GM19467 (cell line): ENCODE data around the gene ELMOD2.
"Not testable (repeated sequence)": the region's sequence is repeated elsewhere in the genome, so short reads cannot be mapped to it uniquely, and the experiment has no call there.

ENCODE experiments used
- ATAC-seq: cut with Tn5 transposase; IDR thresholded peaks from one replicate; pipeline ENCODE4 v1.9.1; 2021; ENCODE audit warnings: mild to moderate bottlenecking, moderate library complexity; ENCODE audit not compliant: unreplicated experiment

The ELMOD2 gene, protein sequence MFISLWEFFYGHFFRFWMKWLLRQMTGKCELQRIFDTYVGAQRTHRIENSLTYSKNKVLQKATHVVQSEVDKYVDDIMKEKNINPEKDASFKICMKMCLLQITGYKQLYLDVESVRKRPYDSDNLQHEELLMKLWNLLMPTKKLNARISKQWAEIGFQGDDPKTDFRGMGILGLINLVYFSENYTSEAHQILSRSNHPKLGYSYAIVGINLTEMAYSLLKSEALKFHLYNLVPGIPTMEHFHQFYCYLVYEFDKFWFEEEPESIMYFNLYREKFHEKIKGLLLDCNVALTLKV

DNA sequence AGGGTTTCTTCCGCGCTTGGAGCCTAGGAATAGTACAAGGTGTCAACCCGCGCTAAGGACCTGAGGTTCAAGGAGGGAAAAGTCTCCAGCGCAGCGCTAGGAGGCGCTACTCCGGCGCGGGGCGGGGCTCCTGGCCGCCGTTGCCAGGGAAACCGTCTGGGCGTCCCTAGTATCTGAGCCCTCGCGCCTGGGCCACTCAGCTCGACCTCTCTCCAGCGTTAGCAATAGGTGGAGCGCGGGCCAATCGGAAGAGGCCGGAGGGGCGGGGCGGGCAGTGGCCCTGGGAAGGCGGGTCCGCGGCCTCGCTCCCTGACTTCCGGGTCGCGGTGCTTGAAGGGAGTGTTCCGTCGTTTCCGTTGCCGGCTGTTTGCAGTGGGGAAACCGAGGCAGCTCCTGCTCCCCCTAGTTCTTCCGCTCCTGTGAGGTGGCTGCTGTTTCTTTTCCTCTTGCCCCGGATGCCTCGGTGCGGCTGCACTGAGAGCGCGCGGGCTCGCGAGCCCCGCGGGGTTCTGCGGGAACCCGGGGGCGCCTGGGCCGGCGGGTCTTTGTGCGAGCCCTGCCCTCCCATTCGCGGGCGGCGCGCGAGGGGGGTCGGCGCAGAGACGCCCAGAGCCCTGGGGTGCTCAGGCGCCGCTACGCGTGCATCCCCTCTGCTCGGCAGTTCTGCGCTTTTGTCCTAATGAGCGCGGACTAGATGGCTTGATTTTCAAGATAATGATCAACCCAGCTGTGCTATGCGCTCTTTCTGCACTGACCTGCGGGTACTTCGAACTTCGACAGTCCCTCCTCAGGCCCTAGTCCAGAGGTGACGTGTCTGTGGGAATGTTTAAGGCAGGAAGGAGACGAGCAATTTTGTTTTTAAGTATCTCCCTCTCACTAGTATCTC, at the start of gene ELMOD2:
Gene ELMOD2, plus strand, starts transcription at position 312 of the 886 bp plus-strand sequence. CDS start 1,261 bp downstream, outside the sequence.
- peak; percentile 100 for ATAC-seq

DNA sequence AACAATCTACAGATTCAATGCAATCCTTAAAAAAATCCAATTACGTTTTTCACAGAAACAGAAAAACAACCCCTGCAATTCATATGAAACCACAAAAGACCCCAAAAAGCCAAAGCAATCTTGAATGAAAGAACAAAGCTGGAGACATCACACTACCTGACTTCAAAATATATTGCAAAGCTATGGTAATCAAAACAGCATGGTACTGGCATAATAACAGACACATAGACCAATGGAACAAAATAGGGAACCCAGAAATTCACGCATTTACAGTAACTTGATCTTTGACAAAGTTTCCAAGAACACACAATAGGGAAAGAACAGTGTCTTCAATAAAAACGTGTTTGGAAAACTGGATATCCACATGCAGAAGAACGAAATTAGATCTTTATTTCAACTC, 40.5 kb upstream of the ELMOD2 start:
- ATAC-seq = no peak

DNA sequence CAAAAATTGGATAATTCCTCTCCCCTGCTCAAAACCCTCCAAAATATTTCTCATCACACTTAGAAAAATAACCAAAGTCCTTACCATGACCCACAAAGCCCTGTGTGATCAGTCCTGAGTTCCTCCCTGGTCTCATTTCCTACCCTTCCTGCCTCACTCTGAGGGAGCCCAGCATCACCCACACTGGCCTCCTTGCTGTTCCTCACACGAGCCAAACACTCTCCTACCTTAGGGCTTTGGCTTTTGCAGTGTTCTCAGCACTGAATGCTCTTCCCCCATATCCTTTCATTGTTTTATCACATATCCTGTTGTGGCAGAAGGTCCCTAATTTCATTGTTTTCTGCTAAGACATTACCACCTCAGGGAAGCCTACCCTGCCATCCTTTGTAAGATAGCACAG, 38.0 kb upstream of the ELMOD2 start:
- no peak for ATAC-seq

DNA sequence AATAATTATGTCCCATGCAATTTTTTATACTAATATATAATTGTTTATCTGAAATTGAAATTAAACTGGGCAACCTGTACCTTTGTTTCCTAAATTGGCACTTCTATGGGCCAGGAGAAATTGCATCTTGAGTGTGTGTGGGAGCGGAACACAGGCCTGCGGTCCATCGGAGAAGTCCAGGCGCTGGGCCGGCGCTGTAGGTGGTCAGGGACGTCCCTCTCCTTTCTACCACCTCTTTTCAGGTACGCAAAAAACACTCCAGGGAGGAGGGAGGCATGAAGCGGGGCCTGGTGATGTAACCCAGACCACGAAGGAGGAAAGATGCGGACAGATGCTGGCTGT, 26.6 kb upstream of the ELMOD2 start:
- no peak for ATAC-seq

DNA sequence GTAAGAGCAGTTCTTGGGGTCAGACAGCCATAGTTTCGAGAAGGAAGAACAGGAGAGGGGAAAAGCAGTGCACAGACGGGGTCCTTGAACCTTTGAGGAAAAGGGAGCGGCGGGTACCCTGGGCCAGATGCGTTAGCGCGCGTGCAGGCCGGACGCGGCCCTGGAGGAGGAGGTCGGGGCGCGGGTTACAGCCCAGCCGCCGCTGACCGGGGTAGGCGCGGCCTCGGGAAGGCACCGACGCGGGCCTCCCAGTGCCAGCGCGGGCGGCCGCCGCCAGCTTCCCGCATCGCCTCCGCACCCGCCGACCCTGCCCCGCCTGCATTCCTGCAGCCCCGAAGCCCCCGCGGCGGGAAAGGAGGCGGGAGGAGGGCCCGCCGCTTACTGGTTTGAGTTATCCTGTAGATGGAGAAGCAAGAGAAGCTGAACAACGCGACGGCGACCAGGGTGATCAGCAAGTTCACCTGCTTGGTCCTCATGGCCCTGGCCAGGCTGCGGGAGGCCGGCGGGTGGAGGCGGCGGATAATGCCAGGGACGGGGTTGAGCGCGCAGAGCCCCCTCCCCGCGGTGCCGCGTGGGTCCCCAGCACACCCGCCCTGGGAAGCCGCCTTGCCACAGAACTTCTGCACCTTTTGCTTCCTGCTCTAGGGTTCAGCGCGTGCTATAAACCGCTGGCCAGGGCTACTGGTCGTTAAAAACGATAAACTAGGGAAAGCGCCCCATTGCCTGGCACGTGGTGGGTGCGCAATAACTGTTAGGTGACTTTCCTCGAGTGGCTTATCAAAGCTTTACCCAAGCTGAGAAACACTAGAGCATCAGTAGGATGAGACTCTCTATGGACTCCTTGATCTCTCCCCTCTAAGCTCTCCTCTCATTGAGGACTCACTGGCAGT, 26.0 kb upstream of the ELMOD2 start, which contains the start of gene MGAT4D:
Gene MGAT4D, minus strand, starts transcription at position 547 of the 890 bp plus-strand sequence. Its CDS starts 71 bp downstream, at position 476.
- no peak for ATAC-seq

DNA sequence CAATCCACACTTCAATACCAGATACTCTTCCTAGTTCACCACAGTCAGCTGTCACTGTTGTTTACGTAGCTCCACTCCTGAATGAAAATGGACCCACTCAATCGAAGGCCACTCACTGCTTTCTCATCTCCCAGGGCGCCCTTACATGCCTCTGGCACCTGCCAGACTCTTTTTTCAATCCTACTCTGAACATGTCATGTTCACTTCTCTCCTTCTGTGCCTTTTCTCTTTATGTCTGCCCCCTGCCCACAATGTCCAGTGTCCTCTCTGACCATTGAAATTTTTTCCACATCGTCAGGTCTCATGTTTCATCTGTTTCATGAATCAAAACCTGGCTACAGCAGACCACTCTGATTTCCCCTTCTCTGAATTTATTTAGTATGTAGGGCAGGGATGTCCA, 24.6 kb upstream of the ELMOD2 start:
- no peak for ATAC-seq

DNA sequence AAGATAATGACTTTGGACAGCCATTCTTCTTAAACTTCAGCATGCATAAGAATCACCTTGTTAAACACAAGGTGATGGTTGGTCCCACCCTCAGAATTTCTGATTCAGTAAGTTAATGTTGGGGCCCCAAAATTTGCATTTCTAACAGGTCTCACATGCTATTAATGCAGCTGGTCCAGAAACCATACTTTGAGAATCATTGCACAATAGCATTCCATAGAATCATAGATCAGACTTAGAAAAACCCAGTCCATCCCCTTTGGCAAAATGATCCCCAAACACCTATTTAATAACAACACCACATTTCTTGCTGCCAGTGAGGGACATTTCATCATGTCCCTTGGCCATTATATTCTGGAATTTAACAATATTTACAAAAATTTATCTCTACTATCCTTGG, 19.7 kb upstream of the ELMOD2 start:
- no peak for ATAC-seq

DNA sequence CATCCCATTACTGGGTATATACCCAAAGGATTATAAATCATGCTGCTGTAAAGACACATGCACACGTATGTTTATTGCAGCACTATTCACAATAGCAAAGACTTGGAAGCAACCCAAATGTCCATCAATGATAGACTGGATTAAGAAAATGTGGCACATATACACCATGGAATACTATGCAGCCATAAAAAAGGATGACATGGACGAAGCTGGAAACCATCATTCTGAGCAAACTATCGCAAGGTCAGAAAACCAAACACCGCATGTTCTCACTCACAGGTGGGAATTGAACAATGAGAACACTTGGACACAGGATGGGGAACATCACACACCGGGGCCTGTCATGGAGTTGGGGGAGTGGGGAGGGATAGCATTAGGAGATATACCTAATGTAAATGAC, 10.2 kb upstream of the ELMOD2 start:
- ATAC-seq = not testable (repeated sequence)

DNA sequence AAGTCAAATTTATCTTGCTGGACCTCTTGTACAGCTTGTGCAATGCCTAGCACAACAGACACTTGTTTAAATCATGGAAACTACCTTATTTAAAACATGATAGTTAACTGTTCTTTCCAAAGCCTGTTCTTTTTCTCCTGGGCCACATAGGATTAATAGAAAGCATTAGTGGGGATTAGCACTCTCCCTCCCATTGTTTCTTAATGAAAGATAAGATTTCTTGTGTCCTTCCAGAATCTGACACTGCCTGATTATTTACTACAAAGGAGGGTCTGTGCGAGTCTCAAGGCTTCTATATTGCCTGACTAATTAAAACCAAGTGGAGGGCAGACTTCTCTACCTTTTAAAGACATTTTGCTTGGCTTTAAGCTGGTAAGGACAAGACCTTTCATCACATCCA, 8.5 kb upstream of the ELMOD2 start:
- ATAC-seq = no peak

DNA sequence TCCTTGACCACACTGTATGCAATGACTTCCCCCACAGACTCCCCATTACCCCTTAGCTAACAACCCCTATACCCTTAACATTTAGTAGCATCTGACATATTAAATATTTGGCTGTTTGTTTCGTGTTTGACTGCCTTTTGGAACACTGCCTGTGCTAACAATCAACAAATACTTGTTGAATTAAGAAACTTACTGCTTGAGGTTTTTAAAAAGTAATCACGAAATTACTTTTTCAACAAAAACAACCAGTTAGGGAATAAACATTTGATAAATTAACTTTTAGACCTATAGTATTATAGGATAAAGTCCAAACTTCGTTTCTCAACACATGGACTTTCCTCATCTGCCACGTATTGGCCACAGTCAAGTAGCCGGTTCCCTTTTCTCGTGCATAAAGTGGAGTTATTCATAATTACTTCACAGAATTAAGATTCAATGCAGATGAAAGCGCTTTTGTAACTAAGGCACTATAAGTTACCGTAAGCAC, 555 bp upstream of the ELMOD2 start:
- ATAC-seq = peak; percentile 10

DNA sequence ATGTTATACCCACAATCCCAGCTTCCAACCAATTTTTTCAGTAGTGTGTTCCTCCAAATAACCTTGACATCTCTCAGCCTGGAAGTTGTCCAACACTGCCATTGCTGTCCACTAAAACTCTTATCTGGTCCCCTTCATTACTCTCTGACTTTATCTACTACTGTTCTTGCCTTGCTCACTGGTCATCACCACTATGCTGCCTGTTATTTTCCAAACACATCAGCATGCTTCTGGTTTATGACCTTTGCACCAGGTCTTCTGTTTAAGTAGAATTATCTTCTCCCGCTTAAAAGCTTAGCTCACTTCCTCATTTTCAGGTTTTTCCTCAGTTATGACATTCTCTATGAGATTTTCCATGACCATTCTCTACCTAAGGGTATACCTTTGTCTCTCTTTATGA, 5.5 kb downstream of the ELMOD2 start:
- ATAC-seq = no peak

DNA sequence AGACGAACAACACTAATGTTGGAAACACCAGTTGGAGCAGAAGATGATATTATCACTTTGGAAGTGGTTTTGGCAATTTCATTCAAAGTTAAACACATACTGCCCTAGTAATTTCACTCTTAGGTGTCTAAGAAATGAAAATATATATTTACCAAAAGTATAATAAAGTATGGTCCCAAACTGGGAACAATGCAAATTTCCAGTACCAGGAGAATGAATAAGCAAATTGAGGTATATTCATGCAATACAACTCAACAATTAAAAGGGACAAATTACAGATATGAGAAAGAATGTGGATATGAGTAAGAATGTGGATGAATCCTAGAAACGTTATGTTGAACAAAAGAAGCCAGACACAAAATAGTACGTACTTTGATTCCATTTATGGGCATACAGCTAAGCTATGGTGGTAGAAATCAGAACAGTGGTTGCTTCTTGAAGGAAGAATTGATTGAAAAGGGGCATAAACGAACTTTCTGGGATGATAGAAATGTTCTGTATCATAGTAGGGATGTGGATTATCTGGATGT, 10.0 kb downstream of the ELMOD2 start:
- ATAC-seq = no peak

DNA sequence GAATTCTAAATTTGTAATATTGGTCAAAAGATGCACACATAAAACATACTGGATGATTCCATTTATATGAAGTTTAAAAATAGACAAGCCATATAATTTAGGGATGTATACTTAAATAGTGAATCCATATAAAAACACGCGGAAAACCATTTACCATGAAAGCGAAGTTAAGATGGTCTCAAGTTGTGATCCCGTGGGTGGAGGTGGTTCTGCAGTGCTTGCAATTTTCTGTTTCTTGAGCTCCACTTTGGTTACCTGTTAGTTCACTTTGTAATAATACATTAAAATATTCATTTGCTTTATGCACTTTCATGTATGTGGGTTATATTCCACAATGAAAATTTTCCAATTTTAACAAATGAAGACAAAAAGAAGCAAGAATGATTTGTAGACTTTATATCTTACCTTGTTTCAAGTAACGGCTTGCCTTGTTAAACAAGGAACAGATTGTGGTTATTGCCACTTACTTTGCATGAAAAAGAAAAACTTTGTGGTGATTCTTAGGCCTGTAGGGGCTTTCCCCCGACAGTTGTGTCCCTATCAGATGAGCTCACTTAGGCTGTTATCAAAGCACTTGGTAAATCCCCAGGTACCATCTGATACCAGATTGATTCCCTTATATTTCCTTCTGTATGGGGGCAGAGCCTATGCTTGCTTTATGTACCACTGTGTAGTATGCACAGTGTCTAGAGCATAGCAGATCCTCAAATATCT, 32.6 kb downstream of the ELMOD2 start:
- peak; percentile 99 for ATAC-seq

DNA sequence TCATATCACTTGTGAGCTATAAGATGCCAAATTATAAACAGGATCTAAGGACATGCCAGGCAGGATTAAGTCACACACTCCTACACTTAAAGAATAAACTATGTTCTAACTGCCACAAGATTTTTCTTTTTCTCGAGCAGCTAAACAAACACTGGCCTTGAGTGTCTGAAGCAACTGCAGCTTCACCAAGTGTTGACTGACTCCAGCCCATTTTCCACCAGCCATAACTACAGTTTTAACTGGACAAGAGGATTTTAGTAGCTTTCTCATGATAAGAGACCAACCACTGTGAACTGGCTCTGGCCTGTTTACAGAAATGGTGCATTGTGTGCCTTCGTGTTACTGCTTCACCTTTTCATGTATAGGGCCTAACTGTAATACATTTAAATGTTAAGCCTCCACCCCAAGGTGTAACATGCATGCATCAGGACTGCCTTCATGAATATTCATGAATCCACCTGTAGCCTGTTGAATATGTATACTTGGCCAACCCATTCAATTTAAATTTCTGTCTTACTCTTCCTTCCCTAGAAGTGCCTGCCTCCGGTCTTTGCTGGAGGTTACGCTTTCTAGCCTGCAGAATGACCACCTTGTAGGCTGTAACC, 34.0 kb downstream of the ELMOD2 start:
- no peak for ATAC-seq

DNA sequence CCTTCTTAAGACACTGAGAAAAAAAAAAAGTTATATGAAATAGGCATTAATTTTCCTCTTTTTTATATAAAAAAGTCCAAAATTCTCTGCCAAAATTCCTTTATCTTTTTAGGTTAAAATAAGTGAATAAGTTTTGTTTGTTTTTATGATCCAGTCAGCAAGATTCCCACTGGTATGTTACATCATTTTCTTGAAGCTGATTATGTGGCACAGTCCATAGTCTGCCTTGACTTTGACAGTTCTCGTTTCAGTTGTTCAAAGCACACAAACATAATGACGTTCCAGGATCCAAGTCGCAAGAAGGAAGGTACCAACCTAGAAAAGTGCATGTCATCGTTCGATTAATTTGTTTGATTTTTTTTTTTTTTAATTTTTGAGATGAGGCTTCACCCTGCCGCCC, 35.7 kb downstream of the ELMOD2 start:
- ATAC-seq = no peak

DNA sequence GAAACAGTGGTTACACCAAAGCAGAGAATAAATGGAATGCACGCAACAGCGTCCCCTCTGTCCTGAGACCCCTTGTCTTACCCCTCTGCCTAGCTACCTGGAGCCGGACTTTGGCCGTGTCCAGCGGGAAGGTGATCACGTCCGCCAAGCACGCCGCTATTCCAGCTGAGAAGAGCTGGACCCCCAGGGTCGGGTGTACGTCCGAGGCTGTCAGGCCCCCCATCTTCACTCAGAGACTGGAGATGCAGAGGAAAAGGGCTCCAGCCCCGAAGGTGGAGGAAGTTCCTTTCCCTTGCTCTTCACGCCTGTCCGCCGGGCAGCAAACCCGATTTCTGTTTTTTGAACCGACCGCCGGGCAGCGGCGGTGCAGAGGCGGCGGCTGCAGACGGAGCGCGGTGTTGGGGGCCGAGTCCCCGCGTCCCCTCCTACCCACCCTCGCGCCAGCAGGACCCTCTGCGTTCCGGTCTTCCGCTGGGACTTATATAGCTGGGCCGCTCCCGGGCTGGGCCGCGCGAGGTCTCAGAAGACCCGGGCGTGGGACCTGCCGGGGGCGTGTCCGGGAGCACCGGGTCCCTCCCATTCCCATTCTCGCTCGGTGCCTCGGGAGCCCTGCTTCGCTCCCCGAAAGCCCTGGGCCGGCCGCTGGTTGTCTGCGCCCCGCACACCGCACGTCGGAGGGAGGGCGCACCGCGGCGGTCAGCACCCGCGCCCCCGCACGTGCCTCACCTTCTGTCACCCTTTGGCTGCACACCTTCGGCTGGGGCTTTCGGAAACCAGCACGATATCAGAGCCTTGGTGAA, 44.7 kb downstream of the ELMOD2 start, which contains the start of gene UCP1:
Gene UCP1, minus strand, starts transcription at position 455 of the 800 bp plus-strand sequence. Its CDS starts 232 bp downstream, at position 223.
- ATAC-seq = no peak

DNA sequence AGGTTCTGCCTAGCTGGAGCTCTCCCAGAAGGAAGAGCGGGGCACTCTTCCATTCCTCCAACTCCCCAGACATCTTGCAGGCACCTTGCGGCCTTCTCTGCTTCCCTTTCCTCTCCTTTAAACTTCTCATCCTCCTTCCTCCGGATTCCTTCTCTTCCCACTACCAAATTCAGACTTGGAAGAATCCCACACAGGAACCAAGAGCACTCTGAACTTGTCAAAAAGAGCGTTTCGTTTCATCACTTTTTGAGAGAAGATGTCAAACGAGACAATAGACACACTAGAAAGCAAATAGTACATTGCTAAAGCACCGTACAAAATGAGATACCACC, 45.3 kb downstream of the ELMOD2 start:
- no peak for ATAC-seq

DNA sequence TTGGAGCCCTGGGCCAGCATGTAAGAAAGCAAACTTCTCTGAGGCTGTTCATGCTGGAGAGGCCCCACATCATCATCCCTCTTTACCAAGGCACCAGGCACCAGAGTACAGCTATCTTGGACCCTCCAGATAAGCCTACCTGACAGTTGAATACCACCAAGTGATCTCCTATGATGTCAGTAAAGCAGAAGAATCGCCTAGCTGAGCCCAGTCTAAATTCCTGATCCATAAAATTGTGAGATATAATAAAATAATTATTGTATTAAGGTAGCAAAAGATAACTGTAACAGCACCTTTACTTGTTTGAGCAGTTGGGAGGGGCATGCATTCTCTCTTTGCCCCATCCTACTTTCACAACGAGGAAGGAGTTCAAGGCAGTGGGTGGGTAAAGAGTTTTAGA, 47.7 kb downstream of the ELMOD2 start:
- ATAC-seq = no peak

DNA sequence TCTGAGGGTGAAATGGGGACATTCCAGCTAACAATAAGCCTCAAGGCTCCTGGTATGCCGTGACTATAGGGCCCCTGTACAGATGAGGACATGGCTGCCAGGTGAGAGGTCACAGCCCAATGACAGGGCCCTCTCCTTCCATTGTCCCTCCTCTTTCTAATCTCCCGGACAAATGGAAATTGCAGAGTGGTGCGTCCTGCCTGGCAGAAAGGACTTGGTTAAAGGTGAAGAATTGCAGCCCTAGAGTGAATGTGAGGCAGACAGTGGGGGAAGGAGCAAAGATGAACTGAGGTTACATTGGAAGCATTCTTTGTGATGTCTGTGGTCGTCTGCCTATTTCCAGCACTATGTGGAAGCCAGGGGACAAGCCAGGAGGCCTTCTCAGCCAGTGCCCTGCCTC, 51.5 kb downstream of the ELMOD2 start:
- ATAC-seq = no peak
